HG03039 (cell line): ENCODE measurements around the gene ACOT13.
"Not testable (repeated sequence)": the region's sequence is repeated elsewhere in the genome, so short reads cannot be mapped to it uniquely, and the experiment has no call there.

Experiments
- ATAC-seq: cut with Tn5 transposase; IDR thresholded peaks from one replicate; pipeline ENCODE4 v1.9.1; 2021; ENCODE audit warnings: mild to moderate bottlenecking, moderate library complexity; ENCODE audit not compliant: unreplicated experiment

ACOT13 gene

GRCh38 chr6:24661759-24662158 is 5.1 kb upstream of the ACOT13 start:
- not testable (repeated sequence) for ATAC-seq

- ATAC-seq, result no peak
Observed at GRCh38 chr6:24662236-24662635, 4.6 kb upstream of the ACOT13 start.

- ATAC-seq, result no peak
Observed at GRCh38 chr6:24663189-24663588, 3.7 kb upstream of the ACOT13 start.

GRCh38 chr6:24664046-24664987 is 2.6 kb upstream of the ACOT13 start:
- no peak for ATAC-seq

GRCh38 chr6:24666097-24666640 is 708 bp upstream of the ACOT13 start:
- ATAC-seq, result peak; percentile 35

GRCh38 chr6:24667378-24667803 is 514 bp downstream of the ACOT13 start:
- ATAC-seq, result no peak

- not testable (repeated sequence) for ATAC-seq
Observed at GRCh38 chr6:24668066-24668996, 1.5 kb downstream of the ACOT13 start.

GRCh38 chr6:24668997-24669361 is 2.1 kb downstream of the ACOT13 start:
- ATAC-seq, result no peak

GRCh38 chr6:24670492-24670891 is 3.6 kb downstream of the ACOT13 start:
- not testable (repeated sequence) for ATAC-seq

GRCh38 chr6:24671077-24671476 is 4.2 kb downstream of the ACOT13 start:
- ATAC-seq, result not testable (repeated sequence)

GRCh38 chr6:24672620-24673182 is 5.8 kb downstream of the ACOT13 start:
- ATAC-seq, result no peak

GRCh38 chr6:24673625-24674024 is 6.7 kb downstream of the ACOT13 start:
- no peak for ATAC-seq

- not testable (repeated sequence) for ATAC-seq
Observed at GRCh38 chr6:24678792-24679352, 12.0 kb downstream of the ACOT13 start.

GRCh38 chr6:24680582-24680981 is 13.7 kb downstream of the ACOT13 start:
- ATAC-seq, result no peak

GRCh38 chr6:24683297-24684296 is 16.7 kb downstream of the ACOT13 start:
- ATAC-seq, result no peak

GRCh38 chr6:24686408-24686807 is 19.5 kb downstream of the ACOT13 start:
- ATAC-seq, result no peak

- no peak for ATAC-seq
Observed at GRCh38 chr6:24686946-24687345, 20.1 kb downstream of the ACOT13 start.

- ATAC-seq, result no peak
Observed at GRCh38 chr6:24689964-24690363, 23.1 kb downstream of the ACOT13 start.

- no peak for ATAC-seq
Observed at GRCh38 chr6:24690593-24690992, 23.7 kb downstream of the ACOT13 start.
